IPS DF 6.9 (cell line): ENCODE results near the gene CYP2B6.
A peak's percentile ranks its signal among the peaks of the same experiment; 100 is the strongest.
"Not testable (repeated sequence)": the region's sequence is repeated elsewhere in the genome, so short reads cannot be mapped to it uniquely, and the experiment has no call there.

Source experiments
- DNase-seq: peaks from one replicate; pipeline ENCODE4 v3.0.0-alpha.2; 2013; ENCODE audit warnings: low read depth, low spot score
- H3K27ac ChIP-seq: one replicate; pipeline ENCODE4 v1.5.1; 2013; ENCODE audit warnings: low read length, control low read depth
- H3K27me3 ChIP-seq: 2 replicates; pipeline ENCODE4 v1.6.1; 2013; ENCODE audit warnings: mild to moderate bottlenecking, low read length; ENCODE audit not compliant: control insufficient read depth, insufficient read depth
- H3K36me3 ChIP-seq: 2 replicates; pipeline ENCODE4 v1.6.1; 2013; ENCODE audit warnings: low read length; ENCODE audit not compliant: control insufficient read depth, insufficient read depth
- H3K4me1 ChIP-seq: 2 replicates; pipeline ENCODE4 v1.6.1; 2013; ENCODE audit warnings: low read length; ENCODE audit not compliant: control insufficient read depth, insufficient read depth
- H3K4me3 ChIP-seq: 2 replicates; pipeline ENCODE4 v1.5.1; 2013; ENCODE audit warnings: mild to moderate bottlenecking, low read length
- H3K9me3 ChIP-seq: 2 replicates; pipeline ENCODE4 v1.6.1; 2013; ENCODE audit warnings: low read length, inconsistent platforms; ENCODE audit not compliant: control insufficient read depth, insufficient read depth
- WGBS: extraction: QIAGEN DNeasy Blood & Tissue Kit; methylation state at CpG from one replicate; pipeline ENCODE4 v1.1.7; 2013; ENCODE audit warnings: mixed read lengths, missing lambda C conversion rate; ENCODE audit not compliant: insufficient read length, insufficient coverage; 5-methylcytosine and 5-hydroxymethylcytosine counted together

The CYP2B6 gene

DNA sequence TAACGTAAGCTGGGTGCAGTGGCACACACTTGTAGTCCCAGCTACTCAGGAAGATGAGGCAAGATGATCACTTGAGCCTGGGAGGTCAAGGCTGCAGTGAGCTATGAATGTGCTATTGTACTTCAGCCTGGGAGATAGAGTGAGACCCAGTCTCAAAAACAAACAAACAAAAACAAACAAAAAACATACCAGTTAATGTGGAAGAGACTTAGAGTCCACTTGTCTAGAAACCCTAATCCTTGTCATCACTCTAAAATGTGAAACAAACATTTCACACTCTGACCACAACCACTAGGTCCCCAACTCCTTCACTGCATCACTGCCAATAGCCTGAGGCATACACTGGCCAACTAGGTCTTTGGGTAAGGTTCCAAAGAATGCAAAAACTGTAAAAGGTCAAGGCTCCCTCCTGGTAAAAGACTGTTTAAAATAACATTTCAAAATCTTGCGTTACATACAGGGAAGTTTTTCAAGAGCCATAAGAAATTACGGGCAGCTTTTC lies 28.6 kb upstream of the CYP2B6 start:
- no peaks in the 10 kb centered on the region for H3K9me3 ChIP-seq
- H3K36me3 ChIP-seq, result no peaks in the 10 kb centered on the region
- no peaks in the 10 kb centered on the region; the same call in 1 of the 2 replicates for H3K4me1 ChIP-seq
- DNase-seq, result no peak
- H3K27ac ChIP-seq, result no peak overlapping the region
- no peaks in the 10 kb centered on the region for H3K27me3 ChIP-seq
- WGBS, result no CpG with 5 or more reads among the region's 3 CpGs
- no peak overlapping the region for H3K4me3 ChIP-seq

GRCh38 chr19:40964361-40964760 lies 26.7 kb upstream of the CYP2B6 start:
- H3K27me3 ChIP-seq, H3K27ac ChIP-seq, H3K4me1 ChIP-seq, H3K4me3 ChIP-seq, H3K36me3 ChIP-seq, DNase-seq, H3K9me3 ChIP-seq: not testable (repeated sequence)
- WGBS, result no CpG with 5 or more reads among the region's 3 CpGs

- not testable (repeated sequence) for H3K27ac ChIP-seq, H3K4me1 ChIP-seq, H3K36me3 ChIP-seq, H3K4me3 ChIP-seq, H3K9me3 ChIP-seq, DNase-seq, H3K27me3 ChIP-seq
- no CpG with 5 or more reads among the region's 35 CpGs for WGBS
Observed at GRCh38 chr19:40965351-40965750, 25.7 kb upstream of the CYP2B6 start.

GRCh38 chr19:40966591-40966990 lies 24.5 kb upstream of the CYP2B6 start:
- not testable (repeated sequence) for H3K4me1 ChIP-seq, H3K4me3 ChIP-seq, H3K27ac ChIP-seq, H3K9me3 ChIP-seq, DNase-seq, H3K36me3 ChIP-seq, H3K27me3 ChIP-seq
- no CpG with 5 or more reads among the region's 25 CpGs for WGBS

- not testable (repeated sequence) for H3K27ac ChIP-seq, H3K4me1 ChIP-seq, H3K27me3 ChIP-seq, H3K9me3 ChIP-seq, H3K36me3 ChIP-seq, DNase-seq, H3K4me3 ChIP-seq
- WGBS, result no CpG with 5 or more reads among the region's 3 CpGs
Observed at GRCh38 chr19:40968065-40968464, 23.0 kb upstream of the CYP2B6 start.

DNA sequence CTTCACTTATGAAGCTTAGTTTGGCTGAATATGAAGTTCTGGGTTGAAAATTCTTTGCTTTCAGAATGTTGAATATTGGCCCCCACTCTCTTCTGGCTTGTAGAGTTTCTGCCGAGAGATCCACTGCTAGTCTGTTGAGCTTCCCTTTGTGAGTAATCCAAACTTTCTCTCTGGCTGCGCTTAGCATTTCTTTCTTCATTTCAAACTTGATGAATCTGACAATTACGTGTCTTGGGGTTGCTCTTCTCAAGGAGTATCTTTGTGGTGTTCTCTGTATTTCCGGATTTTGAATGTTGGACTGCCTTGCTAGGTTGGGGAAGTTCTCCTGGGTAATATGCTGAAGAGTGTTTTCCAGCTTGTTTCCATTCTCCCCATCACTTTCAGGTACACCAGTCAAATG lies 21.4 kb upstream of the CYP2B6 start:
- not testable (repeated sequence) for H3K27ac ChIP-seq, H3K4me3 ChIP-seq, H3K4me1 ChIP-seq, H3K36me3 ChIP-seq, H3K27me3 ChIP-seq, H3K9me3 ChIP-seq, DNase-seq
- no CpG with 5 or more reads among the region's 4 CpGs for WGBS

GRCh38 chr19:40970396-40971345 lies 20.4 kb upstream of the CYP2B6 start:
- no CpG with 5 or more reads among the region's 6 CpGs for WGBS
- H3K4me1 ChIP-seq, result not testable (repeated sequence)

DNA sequence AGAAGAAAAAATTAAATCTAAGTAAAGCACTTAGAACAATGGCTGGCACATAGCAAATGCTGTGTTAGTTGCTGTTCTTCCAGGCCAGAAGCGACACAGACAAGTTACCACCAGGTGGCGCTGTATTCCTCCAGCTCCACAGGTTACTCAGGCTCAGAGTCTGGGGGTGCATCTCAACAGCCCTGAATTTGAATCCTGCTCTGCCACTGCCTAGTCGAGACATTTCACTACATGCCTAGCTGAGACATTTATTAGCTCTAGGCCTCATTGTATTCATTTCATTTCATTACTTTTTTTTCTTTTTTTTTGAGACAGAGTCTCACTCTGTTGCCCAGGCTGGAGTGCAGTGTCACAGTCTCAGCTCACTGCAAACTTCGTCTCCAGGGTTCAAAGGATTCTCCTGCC lies 16.4 kb upstream of the CYP2B6 start:
- Histone ChIP-seq H3K27ac (no peak overlapping the region), H3K9me3 (no peaks in the 10 kb centered on the region), H3K4me3 (no peak overlapping the region), H3K27me3 (no peaks in the 10 kb centered on the region), H3K4me1 (no peaks in the 10 kb centered on the region), H3K36me3 (no peaks in the 10 kb centered on the region)
- DNase-seq, result peak; percentile 91
- no CpG with 5 or more reads among the region's 4 CpGs for WGBS

More at GRCh38 chr19:40970396-40971345, 20.4 kb upstream of the CYP2B6 start:
- H3K4me3 ChIP-seq, DNase-seq, H3K27me3 ChIP-seq, H3K9me3 ChIP-seq, H3K36me3 ChIP-seq, H3K27ac ChIP-seq: not testable (repeated sequence)

DNA sequence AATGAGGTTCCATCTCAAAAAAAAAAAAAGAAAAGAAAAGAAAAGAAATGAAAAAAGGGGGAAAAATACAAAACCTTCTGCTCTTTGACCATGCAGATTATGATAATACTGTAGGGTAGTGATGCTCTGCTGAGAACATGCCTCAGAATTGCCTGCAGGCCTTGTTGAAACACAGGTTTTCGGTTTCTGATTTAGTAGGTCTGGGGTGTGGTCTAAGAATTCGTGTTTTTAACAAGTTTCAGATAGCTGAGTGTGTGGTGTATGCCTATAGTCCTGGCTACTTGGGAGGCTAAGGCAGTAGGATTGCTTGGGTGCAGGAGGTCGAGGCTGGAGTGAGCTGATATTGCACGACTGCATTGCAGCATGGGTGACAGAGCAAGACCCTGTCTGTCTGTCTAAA lies 14.9 kb upstream of the CYP2B6 start:
- DNase-seq, result no peak
- no CpG with 5 or more reads among the region's 4 CpGs for WGBS

GRCh38 chr19:40976724-40977123 lies 14.4 kb upstream of the CYP2B6 start:
- DNase-seq, result no peak
- Histone ChIP-seq H3K4me3 (no peak overlapping the region), H3K27me3 (no peaks in the 10 kb centered on the region), H3K4me1 (peaks cover under 1% of the 10 kb centered on the region; the same call in 1 of the 2 replicates), H3K9me3 (no peaks in the 10 kb centered on the region), H3K27ac (no peak overlapping the region), H3K36me3 (no peaks in the 10 kb centered on the region)
- no CpG with 5 or more reads among the region's 4 CpGs for WGBS

More for the DNA sequence above, 14.9 kb upstream of the CYP2B6 start:
- Histone ChIP-seq H3K4me1 (no peaks in the 10 kb centered on the region; the same call in 1 of the 2 replicates), H3K36me3 (no peaks in the 10 kb centered on the region), H3K4me3 (no peak overlapping the region), H3K27ac (no peak overlapping the region), H3K27me3 (no peaks in the 10 kb centered on the region), H3K9me3 (no peaks in the 10 kb centered on the region)
